H9 (cell line): ENCODE measurements around the gene RHCE. TPM values are rescaled to one million over a fixed set of nuclear protein-coding genes. Genes with fewer than 3 reads are reported as not detected.

Source experiments
- DNase-seq: peaks from one replicate; pipeline ENCODE4 v3.0.0-alpha.2; 2017
- H2AFZ ChIP-seq: one replicate; pipeline ENCODE4 v1.6.1; 2013; ENCODE audit warnings: mild to moderate bottlenecking, low read length, control low read depth, moderate library complexity
- H2AK5ac ChIP-seq: 2 replicates; pipeline ENCODE4 v1.6.1; 2013; ENCODE audit warnings: low read length, control low read depth, mixed read lengths; ENCODE audit not compliant: insufficient read length
- H2BK120ac ChIP-seq: one replicate; pipeline ENCODE4 v1.6.1; 2013; ENCODE audit warnings: low read depth, mild to moderate bottlenecking, low read length, control low read depth, inconsistent platforms; ENCODE audit not compliant: poor library complexity, severe bottlenecking
- H2BK12ac ChIP-seq: 2 replicates; pipeline ENCODE4 v1.6.1; 2013; ENCODE audit warnings: low read length, control low read depth, mixed read lengths, low read depth; ENCODE audit not compliant: insufficient read length
- H2BK15ac ChIP-seq: 2 replicates; pipeline ENCODE4 v1.6.1; 2013; ENCODE audit warnings: low read depth, low read length, control low read depth
- H2BK20ac ChIP-seq: one replicate; pipeline ENCODE4 v1.6.1; 2013; ENCODE audit warnings: low read depth, mild to moderate bottlenecking, low read length, control low read depth, inconsistent platforms; ENCODE audit not compliant: poor library complexity, severe bottlenecking
- H2BK5ac ChIP-seq: 2 replicates; pipeline ENCODE4 v1.6.1; 2013; ENCODE audit warnings: low read length, control low read depth, mixed read lengths; ENCODE audit not compliant: insufficient read length
- H3K14ac ChIP-seq: 2 replicates; pipeline ENCODE4 v1.6.1; 2013; ENCODE audit warnings: low read length, control low read depth; ENCODE audit not compliant: insufficient read depth
- H3K18ac ChIP-seq: 2 replicates; pipeline ENCODE4 v1.6.1; 2013; ENCODE audit warnings: low read depth, mild to moderate bottlenecking, mixed read lengths, low read length, control low read depth; ENCODE audit not compliant: insufficient read length
- H3K23ac ChIP-seq: 2 replicates; pipeline ENCODE4 v1.6.1; 2013; ENCODE audit warnings: low read length, control low read depth, mixed read lengths, low read depth; ENCODE audit not compliant: insufficient read length
- H3K23me2 ChIP-seq: 2 replicates; pipeline ENCODE4 v1.6.1; 2013; ENCODE audit warnings: low read depth, mild to moderate bottlenecking, mixed read lengths, low read length, control low read depth; ENCODE audit not compliant: insufficient read length, poor library complexity, severe bottlenecking
- H3K27ac ChIP-seq: 2 replicates; pipeline ENCODE4 v1.5.1; 2013; ENCODE audit warnings: low read length, control low read depth, mixed read lengths, low read depth; ENCODE audit not compliant: insufficient read length
- H3K27me3 ChIP-seq: 2 replicates; pipeline ENCODE4 v1.6.1; 2013; ENCODE audit warnings: low read length, control low read depth, inconsistent platforms; ENCODE audit not compliant: insufficient read depth
- H3K4ac ChIP-seq: 2 replicates; pipeline ENCODE4 v1.6.1; 2013; ENCODE audit warnings: low read depth, mild to moderate bottlenecking, control low read depth, inconsistent platforms, low read length, moderate library complexity
- H3K4me1 ChIP-seq: 2 replicates; pipeline ENCODE4 v1.6.1; 2013; ENCODE audit warnings: low read length, control low read depth, inconsistent platforms; ENCODE audit not compliant: insufficient read depth
- H3K4me2 ChIP-seq: 2 replicates; pipeline ENCODE4 v1.6.1; 2013; ENCODE audit warnings: low read length, control low read depth, mixed read lengths; ENCODE audit not compliant: insufficient read length, insufficient read depth
- H3K56ac ChIP-seq: 2 replicates; pipeline ENCODE4 v1.6.1; 2013; ENCODE audit warnings: low read depth, mild to moderate bottlenecking, mixed read lengths, low read length, control low read depth; ENCODE audit not compliant: insufficient read length
- H3K79me1 ChIP-seq: 2 replicates; pipeline ENCODE4 v1.6.1; 2013; ENCODE audit warnings: low read depth, mild to moderate bottlenecking, moderate library complexity, low read length, control low read depth, inconsistent platforms; ENCODE audit not compliant: insufficient read depth, poor library complexity, severe bottlenecking
- H3K79me2 ChIP-seq: 2 replicates; pipeline ENCODE4 v1.6.1; 2013; ENCODE audit warnings: low read length, control low read depth, inconsistent platforms; ENCODE audit not compliant: insufficient read depth
- H3K9ac ChIP-seq: 2 replicates; pipeline ENCODE4 v1.6.1; 2013; ENCODE audit warnings: low read length, control low read depth, mixed read lengths; ENCODE audit not compliant: insufficient read length; ENCODE audit errors: extremely low read depth
- H3K9me3 ChIP-seq: one replicate; pipeline ENCODE4 v1.6.1; 2013; ENCODE audit warnings: low read depth, low read length, inconsistent platforms; ENCODE audit not compliant: control insufficient read depth
- H3T11ph ChIP-seq: one replicate; pipeline ENCODE4 v1.6.1; 2013; ENCODE audit warnings: mild to moderate bottlenecking, low read length, control low read depth, inconsistent platforms
- H4K20me1 ChIP-seq: one replicate; pipeline ENCODE4 v1.6.1; 2013; ENCODE audit not compliant: control insufficient read depth, insufficient read length, insufficient read depth
- H4K5ac ChIP-seq: 2 replicates; pipeline ENCODE4 v1.6.1; 2013; ENCODE audit warnings: low read depth, mild to moderate bottlenecking, mixed read lengths, low read length, control low read depth; ENCODE audit not compliant: insufficient read length
- H4K8ac ChIP-seq: replicated peaks from 2 replicates; pipeline ENCODE4 v1.6.1; 2013; ENCODE audit warnings: low read length, control low read depth, mixed read lengths, low read depth; ENCODE audit not compliant: insufficient read length
- H4K91ac ChIP-seq: 2 replicates; pipeline ENCODE4 v1.6.1; 2013; ENCODE audit warnings: low read depth, mild to moderate bottlenecking, moderate library complexity, mixed read lengths, low read length, control low read depth; ENCODE audit not compliant: insufficient read length
- H3K27ac Mint-ChIP-seq, 3 experiments: 2 replicates in 2 of 3; 3 replicates in 1 of 3; pipeline ENCODE4 v1.8.0; 2020 to 2021; ENCODE audit warnings: mixed read lengths in 3 of 3, mild to moderate bottlenecking in 1 of 3, moderate library complexity in 1 of 3
- H3K27me3 Mint-ChIP-seq: 2 replicates; pipeline ENCODE4 v1.8.0; 2021; ENCODE audit warnings: low read depth, mild to moderate bottlenecking, moderate library complexity, mixed read lengths
- H3K36me3 Mint-ChIP-seq, 3 experiments: 2 replicates in 2 of 3; 3 replicates in 1 of 3; pipeline ENCODE4 v1.8.0; 2020 to 2021; ENCODE audit warnings: low read depth in 3 of 3, mixed read lengths in 3 of 3; ENCODE audit not compliant: insufficient read depth in 1 of 3
- H3K4me1 Mint-ChIP-seq, 2 experiments: 2 replicates each; pipeline ENCODE4 v1.8.0; 2020; ENCODE audit warnings: mixed read lengths in 2 of 2
- H3K4me3 Mint-ChIP-seq, 2 experiments: 2 replicates in 1 of 2; 3 replicates in 1 of 2; pipeline ENCODE4 v1.8.0; 2020 to 2021; ENCODE audit warnings: mild to moderate bottlenecking in 2 of 2, mixed read lengths in 2 of 2, moderate library complexity in 1 of 2
- H3K9me3 Mint-ChIP-seq, 2 experiments: 2 replicates in 1 of 2; 3 replicates in 1 of 2; pipeline ENCODE4 v1.8.0; 2020; ENCODE audit warnings: mild to moderate bottlenecking in 2 of 2, mixed read lengths in 2 of 2, moderate library complexity in 1 of 2
- CTCF ChIP-seq: fragments of 200-600 bp; sonication (generic); conservative IDR thresholded peaks from 3 replicates; pipeline ENCODE4 v1.8.0; 2021; ENCODE audit warnings: antibody characterized with exemption, mild to moderate bottlenecking
- WGBS: extraction: QIAGEN DNeasy Blood & Tissue Kit; methylation state at CpG from one replicate; pipeline ENCODE4 v1.1.7; 2013; ENCODE audit warnings: missing lambda C conversion rate, low lambda C conversion rate, mixed read lengths; ENCODE audit not compliant: insufficient read length; ENCODE audit errors: extremely low coverage; 5-methylcytosine and 5-hydroxymethylcytosine counted together
- total RNA-seq: library from RNA; stranded (reverse); gene quantifications from 2 replicates; pipeline ENCODE4 v1.2.1, GENCODE V29; 2021

Gene RHCE
- total RNA-seq, 1 experiment from 2014 or later, result 0.90 TPM

GRCh38 chr1:25437672-25438071 is 17.0 kb upstream of the RHCE start:
- H3K4me3 Mint-ChIP-seq, result no peak overlapping the region
- no peak overlapping the region for H4K91ac ChIP-seq
- no peaks in the 10 kb centered on the region for H3K36me3 Mint-ChIP-seq
- no CpG with 5 or more reads among the region's 8 CpGs for WGBS
- no peaks in the 10 kb centered on the region for H4K20me1 ChIP-seq
- no peak overlapping the region for H3K14ac ChIP-seq
- H2BK15ac ChIP-seq, result no peak overlapping the region
- no peaks in the 10 kb centered on the region for H3K23me2 ChIP-seq
- no peak overlapping the region for H3T11ph ChIP-seq
- H2BK120ac ChIP-seq, result no peak overlapping the region
- H3K27me3 ChIP-seq, result no peaks in the 10 kb centered on the region
- H3K27ac ChIP-seq, result no peak overlapping the region
- no peak overlapping the region for H2AK5ac ChIP-seq
- H3K79me1 ChIP-seq, result peaks cover 3% of the 10 kb centered on the region
- no peak overlapping the region for H4K8ac ChIP-seq
- H4K5ac ChIP-seq, result no peak overlapping the region
- H3K9ac ChIP-seq, result no peak overlapping the region
- H3K9me3 Mint-ChIP-seq, result no peaks in the 10 kb centered on the region
- no peak overlapping the region for H3K56ac ChIP-seq
- no peak overlapping the region for H3K27ac Mint-ChIP-seq
- no peak overlapping the region for H3K18ac ChIP-seq
- no peak overlapping the region for H3K4me2 ChIP-seq
- H3K23ac ChIP-seq, result no peak overlapping the region
- no peak overlapping the region for H2BK12ac ChIP-seq
- H3K4ac ChIP-seq, result no peak overlapping the region
- H3K79me2 ChIP-seq, result no peaks in the 10 kb centered on the region
- no peaks in the 10 kb centered on the region for H3K9me3 ChIP-seq
- H2AFZ ChIP-seq, result no peak overlapping the region
- no peak for DNase-seq
- H2BK20ac ChIP-seq, result no peak overlapping the region
- no peaks in the 10 kb centered on the region for H3K27me3 Mint-ChIP-seq
- no peak overlapping the region for H2BK5ac ChIP-seq
- no peak for TF ChIP-seq CTCF
- H3K4me1 Mint-ChIP-seq, result peaks cover 0 to 1% of the 10 kb centered on the region in 2 experiments; a peak in 1 of 4 replicates
- no peaks in the 10 kb centered on the region for H3K4me1 ChIP-seq
